ENCODE data around the gene GLP1R.

GLP1R gene

DNA sequence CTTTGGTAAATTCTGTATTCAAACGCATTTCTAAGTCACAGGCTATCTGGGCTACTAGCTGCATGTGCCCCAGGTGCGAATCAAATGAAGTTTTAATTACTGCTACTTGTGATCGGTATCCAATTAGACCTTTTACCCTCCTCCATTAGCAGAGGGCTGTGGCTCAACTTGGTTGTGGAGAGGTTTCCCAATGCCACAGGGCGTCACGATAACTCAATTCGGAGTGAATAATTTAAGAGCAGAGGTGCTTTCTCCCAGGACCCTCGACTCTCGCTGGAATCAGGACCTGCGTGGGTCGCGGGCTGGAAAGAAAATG is 65.8 kb downstream of the GLP1R start:
- no peaks in the 10 kb centered on the region for H3K27me3 ChIP-seq (ENCODE audit: insufficient read depth, low read length)
- no peaks in the 10 kb centered on the region for H3F3A ChIP-seq (ENCODE audit: insufficient read depth, low read length)
- no peaks in the 10 kb centered on the region for H3K9me3 ChIP-seq (ENCODE audit: low read length)
- H3K4me2 ChIP-seq (ENCODE audit: low read length): peak overlapping the region; percentile 88
- H3K36me3 ChIP-seq (ENCODE audit: insufficient read depth, low read length): peaks cover 12% of the 10 kb centered on the region; the same call in 1 of the 2 replicates
- peak overlapping the region; percentile 73 for H3K4me3 ChIP-seq (ENCODE audit: low read depth, low read length, poor library complexity, severe bottlenecking)
- H3K9ac ChIP-seq (ENCODE audit: low read length): peak overlapping the region; percentile 76
- peak overlapping the region; percentile 86 for H3K27ac ChIP-seq (ENCODE audit: low read depth, low read length, poor library complexity, severe bottlenecking)
- no peak for TF ChIP-seq EZH2 (IDR thresholded peaks at IDR 0.05; ENCODE audit: borderline replicate concordance, low read length)
- TF ChIP-seq, protein P1, sequence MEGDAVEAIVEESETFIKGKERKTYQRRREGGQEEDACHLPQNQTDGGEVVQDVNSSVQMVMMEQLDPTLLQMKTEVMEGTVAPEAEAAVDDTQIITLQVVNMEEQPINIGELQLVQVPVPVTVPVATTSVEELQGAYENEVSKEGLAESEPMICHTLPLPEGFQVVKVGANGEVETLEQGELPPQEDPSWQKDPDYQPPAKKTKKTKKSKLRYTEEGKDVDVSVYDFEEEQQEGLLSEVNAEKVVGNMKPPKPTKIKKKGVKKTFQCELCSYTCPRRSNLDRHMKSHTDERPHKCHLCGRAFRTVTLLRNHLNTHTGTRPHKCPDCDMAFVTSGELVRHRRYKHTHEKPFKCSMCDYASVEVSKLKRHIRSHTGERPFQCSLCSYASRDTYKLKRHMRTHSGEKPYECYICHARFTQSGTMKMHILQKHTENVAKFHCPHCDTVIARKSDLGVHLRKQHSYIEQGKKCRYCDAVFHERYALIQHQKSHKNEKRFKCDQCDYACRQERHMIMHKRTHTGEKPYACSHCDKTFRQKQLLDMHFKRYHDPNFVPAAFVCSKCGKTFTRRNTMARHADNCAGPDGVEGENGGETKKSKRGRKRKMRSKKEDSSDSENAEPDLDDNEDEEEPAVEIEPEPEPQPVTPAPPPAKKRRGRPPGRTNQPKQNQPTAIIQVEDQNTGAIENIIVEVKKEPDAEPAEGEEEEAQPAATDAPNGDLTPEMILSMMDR (IDR thresholded peaks at IDR 0.05; ENCODE audit: low read length): no peak
- peaks cover 19% of the 10 kb centered on the region for H3K4me1 ChIP-seq (ENCODE audit: insufficient read depth, low read length, severe bottlenecking)
- no peaks in the 10 kb centered on the region for H4K20me1 ChIP-seq (ENCODE audit: insufficient read depth, low read length)
- no peaks in the 10 kb centered on the region for H3K79me2 ChIP-seq (ENCODE audit: insufficient read depth, low read length)
- no peaks in the 10 kb centered on the region for H3K9me2 ChIP-seq (ENCODE audit: low read depth, low read length)
- peak overlapping the region; percentile 48; the same call in 1 of the 2 replicates for H2AFZ ChIP-seq (ENCODE audit: low read length)

DNA sequence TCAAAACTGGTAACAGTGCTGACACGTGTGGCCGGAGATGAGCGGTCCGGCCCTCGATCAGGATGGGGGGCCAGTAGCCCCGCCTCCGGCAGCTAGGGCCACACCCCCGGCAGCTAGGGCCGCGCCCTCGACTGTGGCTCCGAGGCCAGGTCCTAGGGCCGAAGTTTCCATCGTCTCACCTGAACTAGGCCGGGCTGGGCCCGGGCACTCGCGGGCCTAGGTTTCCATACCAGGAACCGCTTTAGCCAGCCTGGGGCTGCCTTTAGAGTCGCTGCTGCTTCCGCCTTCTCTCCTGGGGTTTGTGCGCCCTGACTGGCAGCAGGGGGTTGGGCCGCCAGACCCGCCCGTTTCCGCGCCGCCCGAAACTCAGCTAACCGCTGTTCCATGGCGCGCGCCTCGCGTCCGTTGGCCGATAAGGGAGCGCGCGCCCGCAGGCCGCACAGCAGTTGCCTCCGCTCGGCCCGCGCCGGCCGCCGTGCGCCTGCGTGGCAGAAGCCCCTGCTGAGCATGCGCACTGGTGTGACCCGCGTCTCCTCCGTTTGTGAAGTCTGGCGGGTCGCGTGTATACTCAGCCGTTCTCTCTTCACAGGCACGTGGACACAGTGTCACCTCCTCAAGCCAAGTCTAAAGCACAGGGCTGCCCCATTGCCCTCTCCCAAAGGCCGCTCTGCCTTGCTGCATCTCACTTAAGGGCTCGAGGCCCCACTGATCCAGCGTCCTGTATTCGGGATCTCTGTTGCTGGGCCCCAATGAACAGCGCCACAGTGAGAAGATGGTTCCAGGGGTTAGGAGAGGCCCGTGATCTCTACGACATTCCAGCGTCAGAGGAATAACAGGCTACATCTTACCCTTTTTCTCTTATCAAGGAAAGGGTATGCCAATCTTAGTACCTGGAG is 66.4 kb downstream of the GLP1R start, which contains the start of gene SAYSD1:
TSS of gene SAYSD1 (minus strand) at position 483 of the 896 bp plus-strand sequence. CDS start at position 386, 97 bp downstream.
- H3K4me3 ChIP-seq (ENCODE audit: low read depth, low read length, poor library complexity, severe bottlenecking): peak within 1 kb of the TSS; percentile 73
- H3K9me2 ChIP-seq (ENCODE audit: low read depth, low read length): no peaks in the 10 kb centered on the region
- H3K27me3 ChIP-seq (ENCODE audit: insufficient read depth, low read length): no peaks in the 10 kb centered on the region
- peak within 1 kb of the TSS; percentile 86 for H3K27ac ChIP-seq (ENCODE audit: low read depth, low read length, poor library complexity, severe bottlenecking)
- peak within 1 kb of the TSS; percentile 88 for H3K4me2 ChIP-seq (ENCODE audit: low read length)
- TF ChIP-seq, protein P1 (IDR thresholded peaks at IDR 0.05; ENCODE audit: low read length): no peak
- TF ChIP-seq EZH2 (IDR thresholded peaks at IDR 0.05; ENCODE audit: borderline replicate concordance, low read length): no peak
- H3F3A ChIP-seq (ENCODE audit: insufficient read depth, low read length): no peaks in the 10 kb centered on the region
- peak within 1 kb of the TSS; percentile 48 for H2AFZ ChIP-seq (ENCODE audit: low read length)
- peaks cover 5% of the 10 kb centered on the region; the same call in 1 of the 2 replicates for H3K36me3 ChIP-seq (ENCODE audit: insufficient read depth, low read length)
- peak within 1 kb of the TSS; percentile 76 for H3K9ac ChIP-seq (ENCODE audit: low read length)
- H3K9me3 ChIP-seq (ENCODE audit: low read length): no peaks in the 10 kb centered on the region
- H4K20me1 ChIP-seq (ENCODE audit: insufficient read depth, low read length): no peaks in the 10 kb centered on the region
- no peaks in the 10 kb centered on the region for H3K79me2 ChIP-seq (ENCODE audit: insufficient read depth, low read length)
- H3K4me1 ChIP-seq (ENCODE audit: insufficient read depth, low read length, severe bottlenecking): peaks cover 19% of the 10 kb centered on the region

DNA sequence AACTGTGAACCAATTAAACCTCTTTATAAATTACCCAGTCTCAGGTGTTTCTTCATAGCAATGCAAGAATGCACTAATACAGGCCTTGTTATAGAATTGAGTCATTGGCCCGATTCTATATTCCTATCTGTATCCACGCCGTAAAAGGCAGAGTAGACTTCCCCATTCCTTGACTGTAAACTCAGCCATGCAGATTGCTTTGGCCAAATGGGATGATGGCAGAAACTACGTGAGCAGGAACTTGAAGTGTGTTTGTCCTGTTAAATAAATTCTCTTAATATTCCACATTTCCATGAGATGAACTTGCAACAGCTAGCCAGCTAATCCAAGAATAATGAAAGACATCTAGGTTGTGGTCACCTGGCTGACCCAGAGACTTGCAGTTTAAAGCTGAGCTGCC is 70.3 kb downstream of the GLP1R start:
- Histone ChIP-seq H3K36me3 (ENCODE audit: insufficient read depth, low read length) (no peaks in the 10 kb centered on the region), H3K4me1 (ENCODE audit: insufficient read depth, low read length, severe bottlenecking) (peaks cover 11% of the 10 kb centered on the region), H3K9me3 (ENCODE audit: low read length) (no peaks in the 10 kb centered on the region), H3K79me2 (ENCODE audit: insufficient read depth, low read length) (no peaks in the 10 kb centered on the region), H3K9ac (ENCODE audit: low read length) (no peak overlapping the region), H3K4me3 (ENCODE audit: low read depth, low read length, poor library complexity, severe bottlenecking) (no peak overlapping the region), H3K9me2 (ENCODE audit: low read depth, low read length) (no peaks in the 10 kb centered on the region), H4K20me1 (ENCODE audit: insufficient read depth, low read length) (no peaks in the 10 kb centered on the region), H3K4me2 (ENCODE audit: low read length) (no peak overlapping the region), H3K27me3 (ENCODE audit: insufficient read depth, low read length) (no peaks in the 10 kb centered on the region), H3K27ac (ENCODE audit: low read depth, low read length, poor library complexity, severe bottlenecking) (no peak overlapping the region), H2AFZ (ENCODE audit: low read length) (no peak overlapping the region), H3F3A (ENCODE audit: insufficient read depth, low read length) (no peaks in the 10 kb centered on the region)
- TF ChIP-seq, protein P1 (IDR thresholded peaks at IDR 0.05; ENCODE audit: low read length): no peak
- no peak for TF ChIP-seq EZH2 (IDR thresholded peaks at IDR 0.05; ENCODE audit: borderline replicate concordance, low read length)

Measured in OCI-LY1 (cell line).